ENCODE data around the gene SYN1. TPM values are rescaled to one million over a fixed set of nuclear protein-coding genes. Genes with fewer than 3 reads are reported as not detected.

SYN1 gene
- total and polyA plus RNA-seq, 2 experiments from 2014 or later: 0.34 TPM; not detected in 1

- no peak for TF ChIP-seq EZH2 (IDR thresholded peaks at IDR 0.05; ENCODE audit: insufficient read depth, poor library complexity, severe bottlenecking)
- TF ChIP-seq EZH2phosphoT487 (IDR thresholded peaks at IDR 0.05; ENCODE audit: insufficient read depth, low read depth): no peak
- in situ Hi-C loops (cut with MboI): no loop called here
- H3K4me3 ChIP-seq: no peak overlapping the region
These were observed 44.9 kb downstream of the SYN1 start for GRCh38 chrX:47574547-47575301.

DNA sequence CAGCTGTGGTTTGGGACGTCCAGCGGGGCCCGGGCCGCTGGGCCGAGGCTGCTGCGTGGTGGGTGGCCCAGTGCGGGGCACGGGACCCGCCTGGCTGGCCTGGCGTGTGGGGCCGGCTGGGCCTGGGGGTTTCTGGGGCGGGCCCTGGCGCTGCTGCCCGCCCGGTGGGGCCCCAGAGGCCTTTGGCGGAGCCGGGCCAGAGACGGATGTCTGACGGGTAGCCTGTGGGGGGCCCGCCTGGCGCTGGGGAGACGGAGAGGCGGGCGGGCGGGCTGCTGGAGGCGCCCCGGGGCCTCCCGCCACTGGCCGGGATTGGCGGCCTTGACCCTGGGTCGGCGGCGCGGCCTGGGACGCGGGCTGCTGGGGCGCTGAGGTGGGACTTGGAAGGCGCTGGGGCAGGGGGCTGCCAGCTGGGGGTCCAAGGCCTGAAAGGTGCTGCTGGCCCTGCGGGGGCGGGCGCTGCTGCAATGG is 45.5 kb downstream of the SYN1 start:
- H3K79me2 ChIP-seq (ENCODE audit: insufficient read depth): no peaks in the 10 kb centered on the region
- no peak for DNase-seq
- H2AFZ ChIP-seq: no peak overlapping the region
- H3K9ac ChIP-seq: peak overlapping the region; percentile 31; the same call in 1 of the 2 replicates
- H3K36me3 ChIP-seq (ENCODE audit: low read depth): no peaks in the 10 kb centered on the region
- WGBS, 2 experiments (ENCODE audit: low coverage in 1 of 2, low lambda C conversion rate in 2 of 2, missing lambda C conversion rate in 2 of 2): 54% methylated on average over 22 of the region's 41 CpGs; no CpG with 5 or more reads in 1 of the 2 experiments
- no peak overlapping the region for H3K27ac ChIP-seq
- no peaks in the 10 kb centered on the region for H3K27me3 ChIP-seq (replicated peaks; ENCODE audit: insufficient read depth)
- H4K20me1 ChIP-seq (ENCODE audit: insufficient read depth): no peaks in the 10 kb centered on the region
- no peaks in the 10 kb centered on the region for H3K9me2 ChIP-seq (ENCODE audit: insufficient read depth)
- no peaks in the 10 kb centered on the region for H3K9me3 ChIP-seq (ENCODE audit: low read depth)
- H3K4me1 ChIP-seq (ENCODE audit: insufficient read depth): peaks cover 4% of the 10 kb centered on the region; the same call in 1 of the 2 replicates
- H3K4me2 ChIP-seq (ENCODE audit: unreplicated experiment): no peak overlapping the region
- in situ Hi-C loops (cut with MboI): no loop called here
- H3F3A ChIP-seq (ENCODE audit: insufficient read depth): peaks cover under 1% of the 10 kb centered on the region; the same call in 1 of the 2 replicates
- H3K4me3 ChIP-seq: no peak overlapping the region
- TF ChIP-seq EZH2phosphoT487 (IDR thresholded peaks at IDR 0.05; ENCODE audit: insufficient read depth, low read depth): no peak
- TF ChIP-seq EZH2 (IDR thresholded peaks at IDR 0.05; ENCODE audit: insufficient read depth, poor library complexity, severe bottlenecking): no peak

More at GRCh38 chrX:47574547-47575301, 44.9 kb downstream of the SYN1 start:
- H3K9ac ChIP-seq: no peak overlapping the region
- no peaks in the 10 kb centered on the region for H3K9me3 ChIP-seq (ENCODE audit: low read depth)
- no peaks in the 10 kb centered on the region for H3K27me3 ChIP-seq (replicated peaks; ENCODE audit: insufficient read depth)
- no peak for DNase-seq
- peaks cover 4% of the 10 kb centered on the region; the same call in 1 of the 2 replicates for H3F3A ChIP-seq (ENCODE audit: insufficient read depth)
- H3K4me2 ChIP-seq (ENCODE audit: unreplicated experiment): no peak overlapping the region
- no peaks in the 10 kb centered on the region for H3K36me3 ChIP-seq (ENCODE audit: low read depth)
- H4K20me1 ChIP-seq (ENCODE audit: insufficient read depth): no peaks in the 10 kb centered on the region
- H3K79me2 ChIP-seq (ENCODE audit: insufficient read depth): no peaks in the 10 kb centered on the region
- 83 to 97% methylated on average over 9 to 21 of the region's 27 CpGs for WGBS, 2 experiments (ENCODE audit: low coverage in 1 of 2, low lambda C conversion rate in 2 of 2, missing lambda C conversion rate in 2 of 2)
- H3K27ac ChIP-seq: no peak overlapping the region
- H3K9me2 ChIP-seq (ENCODE audit: insufficient read depth): no peaks in the 10 kb centered on the region
- H2AFZ ChIP-seq: no peak overlapping the region
- peaks cover 7% of the 10 kb centered on the region; the same call in 1 of the 2 replicates for H3K4me1 ChIP-seq (ENCODE audit: insufficient read depth)

DNA sequence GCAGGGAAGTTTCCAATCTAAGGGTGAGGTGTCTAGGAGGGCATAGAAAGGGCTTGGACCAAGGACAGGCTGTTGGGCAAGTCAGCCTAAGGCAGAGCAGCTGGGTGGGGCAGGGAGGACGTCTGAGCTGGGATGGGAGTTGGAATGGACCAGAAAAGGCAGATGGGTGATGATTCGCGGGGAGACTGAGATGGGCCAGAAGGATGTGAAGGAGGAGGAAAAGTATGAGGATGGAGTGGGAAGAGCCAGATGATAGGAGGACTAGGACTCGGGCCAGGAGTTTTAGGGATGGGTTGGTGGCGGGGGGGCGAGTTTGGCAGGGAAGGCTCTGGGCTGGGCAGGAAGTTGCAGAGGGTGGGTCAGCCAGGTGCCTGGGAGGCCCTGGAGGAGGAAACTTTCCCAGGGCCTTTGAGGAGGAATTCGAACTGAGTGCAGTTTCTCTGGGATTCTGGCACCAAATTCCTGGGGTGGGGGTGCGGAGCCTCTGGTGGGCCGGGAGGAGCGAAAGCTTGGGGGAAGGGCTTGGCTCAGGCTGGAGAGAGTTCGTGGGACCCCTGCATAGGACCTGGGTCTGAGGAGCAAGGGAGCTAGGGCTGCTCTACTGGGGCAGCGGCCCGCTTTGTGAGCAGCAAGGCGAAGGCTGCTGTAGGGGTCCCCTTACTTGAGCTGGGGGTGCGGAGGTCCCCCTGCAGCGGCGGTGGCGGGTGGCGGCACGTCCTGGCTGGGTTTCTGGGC is 46.1 kb downstream of the SYN1 start:
- Histone ChIP-seq H3K27me3 (replicated peaks; ENCODE audit: insufficient read depth) (no peaks in the 10 kb centered on the region), H3K4me3 (no peak overlapping the region; the same call in 1 of the 2 replicates), H3K4me1 (ENCODE audit: insufficient read depth) (peaks cover 4% of the 10 kb centered on the region; the same call in 1 of the 2 replicates), H3K36me3 (ENCODE audit: low read depth) (no peaks in the 10 kb centered on the region), H3K27ac (peak overlapping the region; percentile 33; the same call in 1 of the 2 replicates), H4K20me1 (ENCODE audit: insufficient read depth) (no peaks in the 10 kb centered on the region), H3F3A (ENCODE audit: insufficient read depth) (no peaks in the 10 kb centered on the region), H3K9me3 (ENCODE audit: low read depth) (no peaks in the 10 kb centered on the region), H3K9me2 (ENCODE audit: insufficient read depth) (no peaks in the 10 kb centered on the region), H3K4me2 (ENCODE audit: unreplicated experiment) (no peak overlapping the region), H3K79me2 (ENCODE audit: insufficient read depth) (no peaks in the 10 kb centered on the region), H3K9ac (peak overlapping the region; percentile 31; the same call in 1 of the 2 replicates), H2AFZ (no peak overlapping the region)
- DNase-seq: peak; percentile 66
- 8 to 20% methylated on average over 6 to 18 of the region's 20 CpGs for WGBS, 2 experiments (ENCODE audit: low coverage in 1 of 2, low lambda C conversion rate in 2 of 2, missing lambda C conversion rate in 2 of 2)
- TF ChIP-seq EZH2phosphoT487 (IDR thresholded peaks at IDR 0.05; ENCODE audit: insufficient read depth, low read depth): no peak
- no peak for TF ChIP-seq EZH2 (IDR thresholded peaks at IDR 0.05; ENCODE audit: insufficient read depth, poor library complexity, severe bottlenecking)
- in situ Hi-C loops (cut with MboI): no loop called here

DNA sequence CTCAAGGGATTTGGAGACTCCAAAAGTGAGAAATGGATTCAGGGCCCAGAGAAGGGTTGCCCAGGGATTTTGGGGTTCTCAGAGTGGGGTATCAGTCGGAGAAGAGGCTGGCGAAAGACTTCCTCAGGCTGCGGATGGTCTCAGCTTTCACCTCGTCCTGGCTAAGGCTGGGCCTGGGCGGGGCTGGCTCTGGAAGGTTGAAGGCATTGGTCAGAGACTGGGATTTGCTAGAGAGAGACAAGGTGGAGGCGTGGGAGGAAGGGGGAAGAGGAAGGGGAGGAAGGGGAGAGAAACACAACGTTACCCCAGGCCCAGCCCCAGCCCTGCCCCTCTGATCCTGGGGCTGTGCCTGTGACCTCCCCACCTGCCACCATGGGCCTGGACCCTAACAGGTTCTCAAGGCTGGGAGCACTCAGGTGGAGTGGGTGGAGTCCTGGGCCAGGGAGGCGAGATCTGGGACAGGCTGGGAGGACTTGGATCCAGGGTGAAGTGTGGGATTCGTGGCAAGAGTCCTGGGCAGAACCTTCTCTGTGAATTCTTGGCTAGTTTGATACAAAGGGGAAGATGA is 46.8 kb downstream of the SYN1 start:
- WGBS, 2 experiments (ENCODE audit: low coverage in 1 of 2, low lambda C conversion rate in 2 of 2, missing lambda C conversion rate in 2 of 2): 62 to 96% methylated on average over 4 to 9 of the region's 9 CpGs
- no peak overlapping the region for H3K4me2 ChIP-seq (ENCODE audit: unreplicated experiment)
- H3K4me1 ChIP-seq (ENCODE audit: insufficient read depth): peaks cover 4% of the 10 kb centered on the region; the same call in 1 of the 2 replicates
- TF ChIP-seq EZH2 (IDR thresholded peaks at IDR 0.05; ENCODE audit: insufficient read depth, poor library complexity, severe bottlenecking) (no peak), EZH2phosphoT487 (IDR thresholded peaks at IDR 0.05; ENCODE audit: insufficient read depth, low read depth) (no peak)
- H4K20me1 ChIP-seq (ENCODE audit: insufficient read depth): no peaks in the 10 kb centered on the region
- peak overlapping the region; percentile 33; the same call in 1 of the 2 replicates for H3K27ac ChIP-seq
- no peaks in the 10 kb centered on the region for H3K9me3 ChIP-seq (ENCODE audit: low read depth)
- no peaks in the 10 kb centered on the region for H3K9me2 ChIP-seq (ENCODE audit: insufficient read depth)
- no peak for DNase-seq
- H3K79me2 ChIP-seq (ENCODE audit: insufficient read depth): no peaks in the 10 kb centered on the region
- H3F3A ChIP-seq (ENCODE audit: insufficient read depth): no peaks in the 10 kb centered on the region
- in situ Hi-C loops (cut with MboI): no loop called here
- H3K36me3 ChIP-seq (ENCODE audit: low read depth): no peaks in the 10 kb centered on the region
- H2AFZ ChIP-seq: no peak overlapping the region
- H3K27me3 ChIP-seq (replicated peaks; ENCODE audit: insufficient read depth): no peaks in the 10 kb centered on the region
- H3K4me3 ChIP-seq: no peak overlapping the region; the same call in 1 of the 2 replicates
- no peak overlapping the region for H3K9ac ChIP-seq

All from GM23248 (cell line).